HK-2 (cell line): ENCODE data around the gene CNBD2.
"Not testable (repeated sequence)": the region's sequence is repeated elsewhere in the genome, so short reads cannot be mapped to it uniquely, and the experiment has no call there.

Experiments
- DNase-seq: peaks from one replicate; pipeline ENCODE4 v3.0.0-alpha.2; 2018; ENCODE audit not compliant: unreplicated experiment

The CNBD2 gene

GRCh38 chr20:35967979-35968640 lies at the start of gene CNBD2:
Gene CNBD2, plus strand, starts transcription at chr20:35968590. Its CDS starts 173 bp downstream, at chr20:35968763.
- no peak for DNase-seq

GRCh38 chr20:35920523-35920922 lies 47.9 kb upstream of the CNBD2 start:
- DNase-seq, result no peak

GRCh38 chr20:35929301-35929700 lies 39.1 kb upstream of the CNBD2 start:
- no peak for DNase-seq

- DNase-seq, result no peak
These were observed 34.3 kb upstream of the CNBD2 start for GRCh38 chr20:35934050-35934449.

- DNase-seq, result no peak
These were observed 29.1 kb upstream of the CNBD2 start for GRCh38 chr20:35939264-35939663.

GRCh38 chr20:35941620-35942019 lies 26.8 kb upstream of the CNBD2 start:
- DNase-seq, result no peak

GRCh38 chr20:35942243-35942642 lies 26.1 kb upstream of the CNBD2 start:
- no peak for DNase-seq

GRCh38 chr20:35947489-35947888 lies 20.9 kb upstream of the CNBD2 start:
- peak; percentile 20 for DNase-seq

GRCh38 chr20:35947907-35948306 lies 20.5 kb upstream of the CNBD2 start:
- no peak for DNase-seq

GRCh38 chr20:35950093-35950492 lies 18.3 kb upstream of the CNBD2 start:
- DNase-seq, result no peak

- not testable (repeated sequence) for DNase-seq
These were observed 16.3 kb upstream of the CNBD2 start for GRCh38 chr20:35952080-35952479.

GRCh38 chr20:35952480-35953386 lies 15.7 kb upstream of the CNBD2 start:
- DNase-seq, result peak; percentile 22

GRCh38 chr20:35953387-35954199 lies 14.8 kb upstream of the CNBD2 start:
- peak; percentile 71 for DNase-seq

- DNase-seq, result peak; percentile 100
These were observed 14.0 kb upstream of the CNBD2 start, which contains the start of gene SCAND1 for GRCh38 chr20:35954200-35954906. Gene SCAND1, minus strand, starts transcription at chr20:35954502. Its CDS starts 218 bp downstream, at chr20:35954284.

- no peak for DNase-seq
These were observed 13.5 kb upstream of the CNBD2 start for GRCh38 chr20:35954907-35955251.

GRCh38 chr20:35956616-35957015 lies 11.8 kb upstream of the CNBD2 start:
- no peak for DNase-seq

- not testable (repeated sequence) for DNase-seq
These were observed 9.1 kb upstream of the CNBD2 start for GRCh38 chr20:35959291-35959690.

GRCh38 chr20:35963878-35964277 lies 4.5 kb upstream of the CNBD2 start:
- DNase-seq, result no peak

GRCh38 chr20:35968930-35969329 lies 540 bp downstream of the CNBD2 start:
- no peak for DNase-seq

GRCh38 chr20:35971981-35972380 lies 3.6 kb downstream of the CNBD2 start:
- DNase-seq, result no peak

GRCh38 chr20:35972462-35972861 lies 4.1 kb downstream of the CNBD2 start:
- no peak for DNase-seq

- DNase-seq, result no peak
These were observed 5.9 kb downstream of the CNBD2 start for GRCh38 chr20:35974256-35974655.
